Uterus (tissue), 4 donors: ENCODE data around the gene DYNLRB2. TPM values are rescaled to one million over a fixed set of nuclear protein-coding genes. Genes with fewer than 3 reads are reported as not detected.

ENCODE experiments used
- DNase-seq, 2 donors: peaks; one replicate each; pipeline ENCODE4 v3.0.0-alpha.2; 2019 to 2020
- H3K27ac ChIP-seq, 2 donors: fragments of 200-600 bp; sonication (generic); 1 replicate in 1 of 2; 2 replicates in 1 of 2; pipeline ENCODE4 v1.5.1; 2016 to 2018
- H3K27me3 ChIP-seq, 2 donors: fragments of 200-600 bp; sonication (generic); one replicate each; pipeline ENCODE4 v1.5.1; 2018 to 2019; ENCODE audit warnings: control low read depth in 1 of 2
- H3K36me3 ChIP-seq, 2 donors: fragments of 200-600 bp; sonication (generic); one replicate each; pipeline ENCODE4 v1.5.1; 2019; ENCODE audit warnings: control low read depth in 1 of 2
- H3K4me1 ChIP-seq, 2 donors: fragments of 200-600 bp; sonication (generic); one replicate each; pipeline ENCODE4 v1.5.1; 2018 to 2019; ENCODE audit warnings: control low read depth in 1 of 2
- H3K4me3 ChIP-seq, 2 donors: fragments of 200-600 bp; sonication (generic); 1 replicate in 1 of 2; 2 replicates in 1 of 2; pipeline ENCODE4 v1.5.1; 2018 to 2019; ENCODE audit warnings: mild to moderate bottlenecking in 1 of 2
- H3K9me3 ChIP-seq, 2 donors: fragments of 200-600 bp; sonication (generic); one replicate each; pipeline ENCODE4 v1.5.1; 2019; ENCODE audit warnings: control low read depth in 1 of 2
- CTCF ChIP-seq, 4 experiments: fragments of 200-600 bp in 2 of 4; fragments of 450-650 bp in 2 of 4; sonication (generic) in 2 of 4; IDR thresholded peaks; one replicate each; pipeline ENCODE4 v1.5.1; 2016 to 2019; ENCODE audit warnings: antibody characterized with exemption in 4 of 4, mild to moderate bottlenecking in 2 of 4, moderate library complexity in 1 of 4
- POLR2A ChIP-seq, 2 donors: fragments of 450-650 bp; IDR thresholded peaks; one replicate each; pipeline ENCODE4 v1.6.1; 2016; ENCODE audit warnings: antibody characterized with exemption in 2 of 2, mild to moderate bottlenecking in 1 of 2, moderate library complexity in 1 of 2
- intact Hi-C: fragments of 100-400 bp; cut with DNase I; formaldehyde crosslinking; loops from one replicate; pipeline ENCODE4 v1.15.1; 2023; ENCODE audit warnings: low total_unique reads
- total RNA-seq, 4 donors: library from RNA; depleted of rRNA in 3 of 4; stranded (reverse); fragments of >200 nt in 3 of 4; gene quantifications; one replicate each; pipeline versions ENCODE4 v1.1.0 to v1.2.4, GENCODE V29; 2014 to 2023
- donor health status: DM: yes; HTN: yes; CAD: no.

The DYNLRB2 gene
- 1 to 10 TPM in 2 of 4 donors, not detected in 2; 2.6 to 3.3 TPM for total RNA-seq

GRCh38 chr16:80540516-80541305 is at the start of gene DYNLRB2:
DYNLRB2 (plus strand) TSS chr16:80540993; CDS start chr16:80541077, 84 bp downstream.
- TF ChIP-seq CTCF (IDR thresholded peaks at IDR 0.05) (no peak), POLR2A (IDR thresholded peaks at IDR 0.05) (peak in 1 of 2 donors; percentile 43)
- intact Hi-C loops: no loop called here

GRCh38 chr16:80500116-80500859 is 40.5 kb upstream of the DYNLRB2 start:
- Histone ChIP-seq H3K9me3 (no peaks in the 10 kb centered on the region), H3K4me1 (no peaks in the 10 kb centered on the region), H3K4me3 (no peak overlapping the region), H3K36me3 (no peaks in the 10 kb centered on the region), H3K27ac (no peak overlapping the region), H3K27me3 (no peaks in the 10 kb centered on the region)
- DNase-seq: no peak
- TF ChIP-seq POLR2A (IDR thresholded peaks at IDR 0.05): no peak
- TF ChIP-seq CTCF (IDR thresholded peaks at IDR 0.05): no peak
- intact Hi-C loops: no loop called here

More at GRCh38 chr16:80540516-80541305, at the start of gene DYNLRB2:
- peak; percentile 91 to 93 for DNase-seq
- peak within 1 kb of the TSS; percentile 59 to 72 for H3K27ac ChIP-seq
- H3K4me1 ChIP-seq: no peaks in the 10 kb centered on the region
- H3K27me3 ChIP-seq: no peaks in the 10 kb centered on the region
- peak within 1 kb of the TSS; percentile 67 to 72 for H3K4me3 ChIP-seq
- H3K36me3 ChIP-seq: no peaks in the 10 kb centered on the region
- no peaks in the 10 kb centered on the region for H3K9me3 ChIP-seq

GRCh38 chr16:80500961-80501525 is 39.8 kb upstream of the DYNLRB2 start:
- H3K27ac ChIP-seq: no peak overlapping the region
- no peaks in the 10 kb centered on the region for H3K27me3 ChIP-seq
- no peaks in the 10 kb centered on the region for H3K9me3 ChIP-seq
- H3K36me3 ChIP-seq: no peaks in the 10 kb centered on the region
- H3K4me3 ChIP-seq: no peak overlapping the region
- TF ChIP-seq POLR2A (IDR thresholded peaks at IDR 0.05): no peak
- no peak for TF ChIP-seq CTCF (IDR thresholded peaks at IDR 0.05)
- no peaks in the 10 kb centered on the region for H3K4me1 ChIP-seq
- intact Hi-C loops: no loop called here
- no peak for DNase-seq

GRCh38 chr16:80503107-80503506 is 37.7 kb upstream of the DYNLRB2 start:
- Histone ChIP-seq H3K27ac (no peak overlapping the region), H3K4me1 (no peaks in the 10 kb centered on the region), H3K4me3 (no peak overlapping the region), H3K36me3 (no peaks in the 10 kb centered on the region), H3K27me3 (no peaks in the 10 kb centered on the region), H3K9me3 (no peaks in the 10 kb centered on the region)
- TF ChIP-seq CTCF (IDR thresholded peaks at IDR 0.05) (no peak), POLR2A (IDR thresholded peaks at IDR 0.05) (no peak)
- intact Hi-C loops: no loop called here
- DNase-seq: no peak

GRCh38 chr16:80507538-80507937 is 33.3 kb upstream of the DYNLRB2 start:
- peak; percentile 25 to 43 for DNase-seq
- Histone ChIP-seq H3K27me3 (no peaks in the 10 kb centered on the region), H3K27ac (no peak overlapping the region), H3K4me1 (no peaks in the 10 kb centered on the region), H3K9me3 (no peaks in the 10 kb centered on the region), H3K36me3 (no peaks in the 10 kb centered on the region), H3K4me3 (no peak overlapping the region)
- intact Hi-C loops: no loop called here
- no peak for TF ChIP-seq CTCF (IDR thresholded peaks at IDR 0.05)
- no peak for TF ChIP-seq POLR2A (IDR thresholded peaks at IDR 0.05)
